GM19468 (cell line): Measurements from ENCODE around the gene ARHGAP4.

Experiments used
- ATAC-seq: cut with Tn5 transposase; IDR thresholded peaks from one replicate; pipeline ENCODE4 v1.9.1; 2021; ENCODE audit warnings: mild to moderate bottlenecking, moderate library complexity, moderate number of reproducible peaks; ENCODE audit not compliant: unreplicated experiment; ENCODE audit errors: extremely low read depth

The ARHGAP4 gene

DNA sequence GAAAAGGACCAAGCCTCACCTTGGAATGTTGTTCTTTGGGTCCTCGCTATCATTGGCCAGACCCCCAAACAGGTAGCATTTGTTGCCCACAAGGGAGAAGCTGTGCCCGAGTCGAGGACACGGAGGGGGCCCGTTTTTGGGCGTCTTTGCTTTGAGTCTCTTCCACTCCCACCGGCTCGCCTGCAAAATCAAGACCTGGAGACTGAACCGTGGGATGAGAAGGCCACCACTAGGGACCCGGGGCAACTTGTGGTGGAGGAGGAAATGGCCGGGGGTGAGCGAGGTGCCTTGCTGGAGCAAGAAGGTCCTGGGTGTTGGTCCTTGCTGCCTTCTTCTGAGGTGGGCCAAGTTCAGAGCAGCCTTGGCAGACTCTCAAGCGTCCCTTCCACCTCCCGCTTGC is 38.0 kb upstream of the ARHGAP4 start:
- ATAC-seq: no peak

DNA sequence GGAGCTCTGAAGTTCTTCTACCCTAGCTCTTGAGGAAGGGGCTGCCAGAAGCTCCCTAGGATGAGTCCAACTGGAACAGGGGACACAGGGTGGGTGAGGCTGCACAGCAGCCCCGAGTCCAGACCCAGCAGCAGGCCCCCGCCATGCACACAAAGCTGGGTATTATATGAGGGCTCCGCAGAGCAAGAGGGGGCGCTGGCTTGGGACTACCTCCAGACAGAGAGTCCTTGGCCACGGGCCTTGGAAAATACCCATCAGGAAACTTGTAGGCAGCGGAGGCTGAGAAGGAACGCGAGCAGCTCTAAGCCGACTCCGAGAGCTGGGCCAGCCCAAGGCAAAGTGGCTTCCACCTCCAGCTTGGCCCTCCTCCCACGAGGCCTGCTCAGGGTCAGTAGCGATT is 37.5 kb upstream of the ARHGAP4 start:
- ATAC-seq: no peak

DNA sequence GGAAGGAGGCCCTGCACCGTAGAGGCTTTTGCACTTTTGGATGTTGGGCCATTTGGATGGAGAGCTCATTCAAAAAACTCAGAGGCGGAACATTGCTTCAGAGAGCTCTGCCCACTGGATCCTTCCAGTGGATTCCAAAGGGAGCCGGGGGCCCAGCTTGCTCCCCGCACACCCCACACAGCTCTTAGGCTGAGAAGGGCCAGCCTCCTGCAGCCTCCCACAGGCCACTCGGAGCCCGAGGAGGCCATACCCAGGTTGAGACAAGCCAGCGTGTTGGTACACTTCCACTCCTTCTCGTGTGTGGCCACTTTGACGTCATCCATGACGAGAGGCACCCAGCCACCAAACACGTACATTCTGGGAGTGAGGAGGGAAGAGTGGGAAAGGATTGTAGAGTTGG is 35.2 kb upstream of the ARHGAP4 start:
- no peak for ATAC-seq

DNA sequence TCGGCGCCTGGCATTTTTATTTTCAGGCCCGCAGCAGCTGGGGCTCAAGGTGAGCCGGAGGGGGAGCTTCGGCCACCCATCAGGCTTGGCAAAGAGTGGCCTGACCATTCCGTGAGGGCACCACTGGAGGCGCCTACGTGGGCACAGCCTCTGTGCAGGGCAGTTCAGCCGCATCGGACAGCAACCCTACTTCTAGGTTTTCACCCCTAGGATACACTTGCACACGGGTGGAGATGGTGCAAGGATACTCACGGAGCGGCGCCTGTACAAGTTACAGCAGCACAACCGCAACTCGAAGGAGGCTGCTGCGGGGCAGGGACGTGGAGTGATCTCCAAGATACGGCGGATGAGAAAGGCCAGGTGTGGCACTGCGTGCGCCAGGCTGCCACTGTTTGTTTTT is 34.7 kb upstream of the ARHGAP4 start:
- ATAC-seq: no peak

DNA sequence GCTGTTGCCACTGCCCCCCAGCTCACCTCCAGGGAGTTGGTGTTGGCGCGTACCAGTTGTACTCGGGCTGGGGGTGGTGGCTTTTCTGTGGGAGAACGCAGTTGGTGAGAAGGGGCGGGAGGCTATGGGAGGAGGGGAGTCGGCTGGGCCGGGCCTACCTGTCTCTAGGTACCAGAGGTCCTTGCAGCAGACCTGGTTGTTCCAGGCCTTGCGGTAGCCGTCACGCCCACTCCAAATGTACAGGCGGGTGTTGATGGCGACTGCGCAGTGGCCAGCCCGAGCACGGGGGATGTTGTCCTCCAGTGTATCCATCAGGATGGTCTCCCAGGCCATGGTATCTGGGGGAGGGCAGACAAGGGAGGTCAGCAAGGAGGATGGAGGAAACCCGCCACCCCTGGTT is 34.0 kb upstream of the ARHGAP4 start:
- no peak for ATAC-seq

DNA sequence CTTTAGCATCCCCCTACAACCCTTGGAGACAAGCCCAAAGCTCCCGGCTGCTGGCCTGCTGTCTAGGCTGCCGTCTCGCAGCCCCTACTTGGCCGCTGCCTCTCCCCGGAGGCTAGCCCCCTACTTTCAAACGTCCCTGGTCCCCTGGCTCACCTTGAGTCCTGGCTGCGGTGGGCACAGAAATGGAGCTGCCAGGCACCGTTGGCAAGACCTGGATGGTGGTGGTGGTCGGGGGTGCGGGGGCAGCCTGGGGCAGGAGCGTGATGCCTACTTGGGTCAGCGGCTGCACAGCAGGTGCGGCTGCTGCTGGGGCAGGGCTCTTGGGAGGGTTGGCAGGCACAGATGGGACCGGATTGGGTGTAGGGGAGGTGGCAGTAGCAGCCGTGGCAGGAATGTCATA is 33.6 kb upstream of the ARHGAP4 start:
- ATAC-seq: no peak

DNA sequence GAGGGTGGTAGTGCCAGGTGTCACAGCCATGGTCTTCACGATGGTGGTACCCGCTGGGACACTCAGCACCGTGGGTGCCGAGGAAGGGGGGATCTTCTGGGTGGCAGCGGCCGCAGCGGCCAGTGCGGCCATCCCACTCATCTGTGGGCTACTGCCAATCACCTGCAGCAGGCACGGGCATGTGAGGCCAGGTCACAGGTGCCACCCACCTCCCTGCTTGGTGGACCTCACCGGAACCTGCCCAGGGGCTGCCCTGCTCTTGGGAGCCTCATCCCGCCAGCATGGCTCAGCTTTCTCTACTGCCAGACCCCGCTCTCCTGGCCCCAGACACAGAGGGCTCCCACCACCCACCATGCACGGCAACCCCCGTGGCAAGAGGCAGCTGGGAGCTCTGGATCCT is 32.5 kb upstream of the ARHGAP4 start:
- ATAC-seq: no peak

DNA sequence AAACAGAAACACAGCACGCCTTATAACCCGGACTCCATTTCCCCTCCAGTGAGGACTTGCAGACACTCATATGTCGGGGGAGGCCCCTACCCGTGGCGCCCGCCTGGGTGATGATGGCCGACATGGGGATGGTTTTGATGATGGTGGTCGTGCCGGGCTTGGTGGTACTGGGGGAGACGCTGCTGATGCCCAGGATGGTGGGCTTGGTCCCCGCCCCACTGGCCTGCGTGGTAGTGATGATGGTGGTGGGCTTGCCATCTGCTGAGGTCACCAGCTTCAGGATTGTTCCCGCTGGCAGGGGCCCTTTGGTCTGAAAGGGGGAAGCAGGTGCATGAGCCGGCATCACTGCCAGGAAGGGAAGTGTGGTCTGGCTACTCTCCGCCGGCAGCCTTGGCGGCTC is 31.2 kb upstream of the ARHGAP4 start:
- no peak for ATAC-seq

DNA sequence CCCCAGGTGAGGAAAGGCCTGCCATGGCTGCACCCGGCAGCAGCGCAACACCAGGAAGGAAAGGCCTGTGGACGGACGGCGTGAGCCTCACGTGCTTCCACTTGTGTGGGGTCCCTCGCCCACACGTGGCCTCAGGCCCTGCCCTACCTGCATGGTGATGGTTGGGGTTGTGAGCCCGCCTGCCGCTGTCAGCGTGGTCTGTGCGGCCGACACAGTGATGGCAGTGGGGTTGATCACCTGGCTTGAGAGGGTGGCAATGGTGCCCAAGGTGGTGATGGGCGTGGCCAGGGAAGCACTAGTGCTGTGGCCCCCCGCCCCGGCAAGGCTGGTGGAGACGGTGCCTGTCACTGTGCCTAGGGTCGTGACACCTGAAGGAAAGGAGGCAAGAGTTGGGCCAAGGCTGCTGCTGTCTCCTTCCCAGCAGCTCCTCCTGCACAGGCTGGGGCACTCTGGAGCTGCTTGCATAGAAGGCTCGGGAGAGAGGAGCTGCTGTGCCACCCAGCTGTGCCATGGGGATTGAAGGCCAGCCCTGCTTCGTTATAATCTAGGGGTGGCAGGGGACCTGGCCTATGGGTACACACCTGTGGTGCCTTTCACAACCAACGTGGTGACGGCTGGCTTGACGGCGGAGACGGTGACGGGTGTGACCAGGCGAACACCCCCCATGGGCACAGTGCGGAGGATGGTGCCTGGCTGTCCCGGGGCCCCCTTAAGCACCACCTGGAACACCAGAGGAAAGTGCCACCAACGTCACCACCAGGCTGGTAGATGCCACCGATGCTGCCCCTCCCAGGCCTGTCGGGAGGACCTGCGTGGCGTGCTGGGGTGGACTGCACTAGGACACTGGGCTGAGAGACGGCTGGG is 30.2 kb upstream of the ARHGAP4 start:
- ATAC-seq: no peak

DNA sequence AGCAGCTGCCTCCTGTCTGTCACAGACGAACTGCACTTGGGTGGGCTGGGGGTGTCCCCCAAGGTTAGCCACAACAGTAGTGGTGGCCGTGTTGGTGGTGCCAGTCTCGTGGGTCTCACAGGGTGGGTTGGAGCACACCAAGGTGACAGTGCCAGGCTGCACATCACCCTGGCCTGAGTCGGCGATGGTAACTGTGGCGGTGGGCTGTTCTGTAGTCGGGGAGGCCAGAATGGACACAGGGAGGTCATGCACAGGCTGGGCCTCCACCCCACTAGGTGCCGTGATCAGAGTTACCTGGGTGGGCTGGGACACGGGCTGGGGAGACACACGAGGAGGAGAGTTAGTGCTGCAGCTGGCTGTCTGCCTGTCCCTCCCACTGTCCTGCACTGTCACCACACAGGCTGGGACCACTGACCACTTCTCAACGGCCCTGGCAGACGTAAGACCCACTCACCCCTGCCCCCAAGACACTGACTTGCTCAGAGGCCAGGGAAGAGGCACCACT is 29.2 kb upstream of the ARHGAP4 start:
- no peak for ATAC-seq

DNA sequence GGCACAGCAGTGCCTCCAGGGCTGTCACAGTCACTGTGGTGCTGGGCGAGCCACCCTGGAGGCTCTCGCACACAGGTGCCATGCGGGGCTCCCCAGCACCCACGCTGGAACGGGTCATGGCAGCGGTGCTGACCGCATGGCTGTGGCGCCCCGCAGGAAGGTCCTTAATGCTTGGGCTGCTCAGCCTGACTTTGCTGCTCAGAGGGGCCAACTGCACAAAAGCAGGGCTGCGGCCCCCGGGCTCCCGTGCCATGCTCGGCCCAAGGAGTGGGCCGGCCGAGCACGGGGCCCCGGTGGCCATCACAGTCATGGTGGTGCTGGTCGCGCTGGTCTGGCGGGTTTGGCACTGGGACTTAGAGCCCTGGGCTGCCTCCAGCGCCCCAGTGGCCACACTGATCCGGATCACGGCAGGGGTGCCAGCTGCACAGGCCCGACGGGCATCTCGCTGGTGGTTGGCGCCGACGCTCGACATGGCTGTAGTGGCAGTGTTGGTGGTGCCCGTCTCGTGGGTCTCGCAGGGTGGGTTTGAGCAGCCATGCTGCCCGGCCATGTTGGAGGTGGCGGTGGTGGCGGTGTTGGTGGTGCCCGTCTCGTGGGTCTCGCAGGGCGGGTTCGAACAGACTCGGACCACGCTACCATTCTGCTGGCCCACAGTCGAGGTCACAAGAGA is 28.6 kb upstream of the ARHGAP4 start:
- ATAC-seq: no peak

DNA sequence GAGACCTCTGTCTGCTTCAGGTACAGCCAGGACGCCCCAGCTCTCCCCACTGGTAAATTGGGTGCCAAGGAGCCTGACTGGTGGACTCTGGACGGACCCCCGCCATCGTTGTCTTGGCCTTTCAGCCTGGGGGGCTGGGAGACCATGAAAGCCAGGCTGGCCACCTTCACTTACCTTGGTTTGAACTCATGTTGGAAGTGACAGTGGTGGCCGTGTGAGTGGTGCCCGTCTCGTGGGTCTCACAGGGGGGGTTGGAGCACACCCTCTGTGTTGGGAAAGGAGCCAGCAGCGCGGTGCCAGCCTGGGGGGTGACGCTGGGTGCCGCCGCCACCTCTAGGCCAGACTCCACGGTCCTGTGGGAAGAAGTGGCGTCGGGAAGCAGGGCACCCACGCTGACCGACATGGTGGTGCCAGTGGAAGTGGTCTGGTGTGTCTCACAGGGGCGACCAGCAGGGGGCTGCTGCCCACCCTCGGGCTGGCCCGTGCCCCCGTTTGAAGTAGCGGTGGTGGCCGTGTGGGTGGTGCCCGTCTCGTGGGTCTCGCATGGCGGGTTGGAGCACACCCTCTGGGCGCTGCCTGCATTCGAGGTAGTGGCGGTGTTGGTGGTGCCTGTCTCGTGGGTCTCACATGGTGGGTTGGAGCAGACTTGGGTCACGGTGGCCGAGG is 28.0 kb upstream of the ARHGAP4 start:
- no peak for ATAC-seq

DNA sequence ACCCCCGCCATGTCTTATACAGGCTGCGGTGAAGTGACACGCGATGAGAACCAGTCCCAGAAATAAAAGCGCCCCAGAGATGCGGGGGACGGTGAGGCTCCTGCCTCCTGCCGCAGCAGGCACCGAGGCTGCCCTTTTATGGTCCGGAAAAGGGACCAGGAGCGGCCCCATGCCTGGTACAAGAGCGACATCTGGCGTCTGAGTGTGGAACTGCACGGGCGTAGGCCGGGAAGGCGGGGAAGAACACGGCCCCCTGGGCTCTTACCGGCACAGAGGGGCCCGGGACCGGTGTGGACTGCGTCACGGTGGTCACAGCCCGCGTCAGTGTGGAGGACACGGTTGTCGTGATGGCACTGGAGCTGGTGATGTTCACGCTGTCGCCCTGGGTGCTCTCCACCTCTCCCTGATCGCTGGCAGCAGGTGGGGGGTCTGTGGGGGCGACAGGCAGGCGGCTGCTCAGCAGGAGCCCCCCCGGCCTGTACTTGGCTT is 27.3 kb upstream of the ARHGAP4 start:
- ATAC-seq: no peak

DNA sequence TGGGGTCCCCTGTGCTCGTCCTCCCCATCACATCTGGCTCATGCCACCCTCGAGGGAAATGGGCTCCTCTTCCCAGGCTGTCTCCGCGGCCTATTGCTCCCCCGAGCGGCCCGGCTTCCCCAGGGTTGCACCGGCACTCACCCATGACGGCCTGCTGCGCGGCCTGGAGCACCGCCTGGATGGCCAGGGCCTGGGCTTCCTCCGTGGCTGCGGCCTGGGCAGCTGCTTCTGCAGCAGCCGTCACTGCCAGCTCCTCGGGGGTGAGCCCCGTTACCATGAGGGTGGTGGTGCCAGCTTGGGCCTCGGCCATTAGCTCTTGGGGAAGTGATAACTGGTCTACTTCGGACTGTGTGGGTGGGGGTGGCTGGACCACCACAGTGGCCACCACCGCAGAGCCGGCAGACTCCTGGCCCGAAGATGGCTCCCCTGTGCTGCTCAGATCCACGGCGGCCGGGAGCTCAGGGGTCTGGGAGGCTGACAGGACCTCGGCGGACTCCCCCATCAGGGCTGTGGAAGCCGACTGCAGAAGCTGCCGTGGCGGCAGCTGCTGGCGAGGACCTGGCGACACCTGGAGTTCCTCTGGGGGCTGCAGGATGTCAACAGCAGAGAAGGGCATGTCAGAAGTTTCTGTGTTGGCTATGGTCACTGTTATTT is 26.4 kb upstream of the ARHGAP4 start:
- no peak for ATAC-seq

DNA sequence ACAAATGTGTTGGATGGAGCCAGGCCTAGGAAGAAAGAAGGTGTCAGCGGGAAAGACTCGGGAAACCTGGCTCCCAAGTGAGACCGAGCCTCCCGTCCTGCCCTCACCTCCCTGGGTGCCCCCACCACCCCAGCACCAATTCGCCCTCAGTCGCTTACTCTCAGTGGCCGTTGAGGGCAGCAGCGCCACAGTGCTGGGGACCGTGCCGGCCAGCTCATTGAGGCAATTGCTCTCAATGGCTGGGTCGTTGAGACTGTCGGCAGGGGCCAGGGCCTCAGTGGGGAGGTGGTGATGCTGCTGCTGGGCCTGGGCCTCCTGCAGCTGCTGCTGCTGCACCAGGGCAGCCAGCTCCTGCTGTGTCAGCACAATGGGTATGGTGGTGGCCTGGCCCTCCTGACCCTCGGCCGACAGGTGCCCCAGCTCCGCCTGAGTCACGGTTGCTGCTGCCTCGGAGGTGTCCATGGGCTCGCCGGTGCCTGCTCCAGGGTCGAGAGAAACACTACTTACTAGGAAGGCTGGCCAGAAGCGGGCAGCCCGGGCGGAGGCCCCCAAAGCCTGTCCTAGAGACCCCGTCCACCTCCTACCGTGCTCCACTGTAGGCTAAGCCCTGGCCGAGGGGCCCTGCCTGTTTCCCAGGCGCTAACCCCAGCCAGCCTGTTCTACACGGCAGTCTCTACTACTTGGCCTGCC is 25.8 kb upstream of the ARHGAP4 start:
- ATAC-seq: no peak

DNA sequence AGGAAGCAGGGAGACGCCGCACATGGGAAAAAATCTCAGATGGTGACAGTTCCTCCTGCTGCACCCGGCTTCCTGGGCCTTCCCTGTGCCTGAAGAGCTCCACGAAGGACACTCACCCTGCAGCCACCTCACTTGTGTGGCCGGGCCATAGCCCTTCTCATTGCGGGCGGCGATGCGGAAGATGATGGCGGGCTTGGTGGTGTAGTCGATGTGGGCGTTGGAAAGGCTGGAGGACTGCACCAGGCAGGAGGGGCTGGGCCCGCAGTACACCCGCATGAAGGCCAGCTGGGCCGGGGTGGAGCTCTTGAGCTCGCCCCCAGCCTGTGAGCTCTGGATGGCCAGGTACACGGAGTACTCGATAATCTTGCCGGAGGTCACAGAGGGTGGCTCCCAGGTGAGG is 24.1 kb upstream of the ARHGAP4 start:
- ATAC-seq: no peak

DNA sequence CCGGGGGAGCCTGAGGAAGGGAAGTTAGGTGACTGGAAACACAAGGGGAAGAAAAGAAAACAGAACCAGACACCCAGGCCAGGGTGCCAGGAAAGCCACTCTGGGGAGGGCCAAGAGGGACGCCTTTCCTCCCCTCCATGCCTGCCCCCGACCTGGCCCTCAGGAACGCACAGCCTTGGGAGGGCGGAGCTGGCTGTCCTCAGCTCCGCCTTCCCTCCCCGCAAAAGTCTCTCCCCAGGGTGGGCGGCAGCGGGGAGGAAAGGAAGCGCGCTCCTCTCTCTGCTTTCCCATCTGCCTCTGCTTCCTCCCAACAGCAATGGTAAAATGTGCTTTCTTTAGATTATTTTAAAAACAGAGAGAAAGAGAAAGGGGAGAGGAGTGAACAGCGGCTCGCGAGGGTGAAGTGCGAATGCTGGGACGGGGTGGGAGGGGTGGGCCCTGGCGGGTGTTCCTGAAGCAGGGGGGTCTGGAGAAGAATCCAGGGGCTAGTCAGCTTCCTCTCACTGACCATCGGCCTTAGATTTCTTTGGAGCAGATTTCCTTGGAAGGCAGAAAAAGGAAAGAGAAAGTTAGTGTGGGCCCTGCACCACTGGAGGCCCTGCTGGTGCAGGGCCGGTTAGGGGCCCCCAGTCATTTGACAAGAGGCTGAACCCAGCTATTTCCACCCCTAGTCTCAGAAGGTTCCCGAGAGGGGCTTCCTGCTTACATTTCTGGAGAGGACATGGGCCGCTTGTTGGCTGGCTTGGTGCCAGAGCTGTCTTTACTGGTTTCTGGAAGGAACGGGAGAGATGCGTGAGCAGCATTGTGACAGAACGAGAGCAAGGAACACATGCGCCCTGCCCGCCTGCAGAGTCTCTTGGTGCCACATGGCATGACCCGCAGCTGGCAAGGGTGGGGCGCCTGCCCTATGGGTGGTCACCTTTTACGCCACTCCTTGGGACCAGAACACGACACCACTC is 23.1 kb upstream of the ARHGAP4 start:
- ATAC-seq: no peak

DNA sequence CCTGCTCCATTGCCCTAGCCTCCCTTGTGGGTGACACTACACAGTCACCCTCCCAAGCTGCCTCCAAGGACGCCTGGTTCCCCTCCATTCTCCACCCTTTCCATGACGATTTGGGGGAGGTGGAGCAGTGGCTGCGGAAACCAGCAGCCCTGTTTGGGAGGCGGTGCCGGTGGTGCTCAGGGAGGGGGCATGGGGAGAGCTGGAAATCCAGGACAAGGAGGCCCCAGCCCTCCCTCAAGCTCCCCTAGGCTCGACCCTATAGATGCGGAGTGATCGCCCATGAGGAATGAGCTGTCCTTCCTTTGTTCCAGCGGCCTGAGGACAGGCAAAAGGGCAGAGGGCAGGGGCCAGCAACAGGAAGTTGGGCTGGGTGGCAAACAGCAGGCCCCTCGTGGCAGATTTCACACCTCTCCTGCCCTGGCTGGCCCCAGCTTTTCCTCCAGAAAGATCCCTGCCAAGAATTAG is 22.0 kb upstream of the ARHGAP4 start:
- ATAC-seq: no peak
